ENCODE measurements around the gene MTA1. TPM values are rescaled to one million over a fixed set of nuclear protein-coding genes. Genes with fewer than 3 reads are reported as not detected.

The MTA1 gene
- 95.2 TPM for total RNA-seq

- ATAC-seq, result peak; percentile 45
- intact Hi-C loops (cut with DNase I), result no loop called here
- DNase-seq (ENCODE audit: low spot score), result no peak
Measured at GRCh38 chr14:105419195-105420091, at the start of gene MTA1. Gene MTA1, plus strand, starts transcription at chr14:105419827. Its CDS starts 209 bp downstream, at chr14:105420036.

GRCh38 chr14:105374389-105374788 lies 45.2 kb upstream of the MTA1 start:
- ATAC-seq, result no peak

DNA sequence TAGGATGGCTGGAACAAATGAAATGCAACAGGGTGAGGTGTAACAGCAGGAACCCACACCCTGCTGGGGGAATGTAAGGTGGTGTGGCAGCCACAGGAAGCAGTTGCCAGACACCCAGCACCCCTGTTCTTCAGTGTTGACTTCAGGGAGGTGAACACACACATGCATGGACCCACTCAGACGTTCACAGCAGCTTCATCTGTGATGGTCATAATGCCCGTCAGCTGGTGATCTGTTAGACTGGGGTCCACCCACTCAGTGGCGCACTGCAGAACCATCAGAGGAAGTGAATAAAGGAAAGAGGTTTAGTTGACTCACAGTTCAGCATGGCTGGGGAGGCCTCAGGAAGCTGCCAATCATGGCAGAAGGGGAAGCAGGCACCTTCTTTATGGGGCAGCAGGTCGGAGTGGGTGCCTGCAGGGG lies 44.0 kb upstream of the MTA1 start:
- DNase-seq (ENCODE audit: low spot score), result no peak
- no peak for ATAC-seq
- intact Hi-C loops (cut with DNase I), result no loop called here

More at GRCh38 chr14:105374389-105374788, 45.2 kb upstream of the MTA1 start:
- no peak for DNase-seq (ENCODE audit: low spot score)
- intact Hi-C loops (cut with DNase I), result loop anchor here (5.0 kb wide), 1 partner anchor 113 kb away; the partner anchor contains the start of gene CRIP1

DNA sequence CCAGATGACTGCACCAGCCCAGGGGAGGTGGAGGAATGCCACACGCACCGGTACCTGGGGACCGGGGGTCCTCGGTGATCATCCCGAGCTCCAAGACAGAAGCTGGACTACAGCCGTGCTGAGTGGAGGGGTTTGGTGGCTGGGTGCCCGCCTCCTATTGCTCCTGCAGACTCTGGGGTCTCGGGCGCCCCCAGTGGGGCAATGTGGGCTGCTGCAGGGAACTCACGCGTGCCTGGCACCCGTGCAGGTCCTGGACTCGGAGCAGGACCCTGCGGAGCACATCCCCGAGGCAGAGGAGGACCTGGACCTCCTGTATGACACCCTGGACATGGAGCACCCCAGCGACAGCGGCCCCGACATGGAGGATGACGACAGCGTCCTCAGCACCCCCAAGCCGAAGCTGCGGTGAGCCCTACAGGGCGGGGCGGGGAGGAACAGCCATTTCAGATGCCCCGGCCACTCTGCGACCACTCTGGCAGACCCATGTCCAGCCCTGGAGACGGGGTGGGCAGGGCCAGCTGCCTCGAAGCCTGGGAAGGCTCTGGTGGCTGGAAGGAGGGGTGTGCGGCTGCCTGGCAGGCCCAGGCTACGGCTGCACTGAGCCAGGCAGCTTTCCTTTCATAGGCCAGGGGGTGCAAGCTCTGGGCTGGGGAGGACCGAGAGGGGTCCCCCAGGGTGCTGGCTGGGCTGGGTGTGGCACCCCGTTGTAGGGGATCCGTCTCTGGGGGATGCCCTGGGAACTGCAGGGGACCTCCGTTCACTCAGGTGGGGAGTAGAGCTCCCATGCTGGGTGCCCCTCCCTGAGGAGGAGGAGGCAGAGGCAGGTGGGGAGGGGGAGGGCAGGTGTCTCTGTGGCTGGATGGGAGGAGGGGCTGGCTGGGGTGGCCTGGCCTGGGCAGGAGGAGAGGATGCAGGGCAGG lies 42.8 kb upstream of the MTA1 start:
- ATAC-seq, result no peak
- no peak for DNase-seq (ENCODE audit: low spot score)
- intact Hi-C loops (cut with DNase I), result no loop called here

DNA sequence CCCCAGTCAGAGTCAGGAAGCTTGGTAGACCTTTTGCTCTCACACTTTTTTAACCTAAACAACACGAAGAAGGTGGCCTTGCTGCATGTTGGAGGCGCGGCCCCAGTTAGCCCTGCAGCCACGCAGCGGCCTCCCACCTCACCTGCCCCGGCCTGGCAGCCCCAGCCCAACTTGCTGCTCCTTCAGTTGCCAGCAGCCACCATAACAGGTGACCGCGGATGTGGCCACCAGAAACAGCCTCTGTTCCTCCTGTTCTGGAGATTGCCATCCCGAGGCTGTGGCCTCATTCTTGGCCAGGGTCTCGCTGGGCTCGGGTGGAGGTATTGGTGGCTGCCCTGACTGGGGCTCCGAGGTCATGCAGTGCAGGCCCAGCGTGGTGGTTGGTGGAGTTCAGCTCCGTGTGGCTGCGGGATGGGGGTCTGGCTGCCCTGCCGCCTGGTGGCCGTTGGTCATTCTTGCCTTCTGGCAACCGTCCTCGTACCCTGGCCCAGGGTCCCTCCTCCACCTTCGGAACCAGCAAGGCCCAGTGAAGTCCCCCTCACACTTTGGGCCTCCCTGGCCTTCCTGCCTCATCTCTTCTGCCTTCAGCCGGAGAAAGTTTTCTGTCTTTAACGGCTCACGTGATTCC lies 42.0 kb upstream of the MTA1 start:
- intact Hi-C loops (cut with DNase I), result no loop called here

DNA sequence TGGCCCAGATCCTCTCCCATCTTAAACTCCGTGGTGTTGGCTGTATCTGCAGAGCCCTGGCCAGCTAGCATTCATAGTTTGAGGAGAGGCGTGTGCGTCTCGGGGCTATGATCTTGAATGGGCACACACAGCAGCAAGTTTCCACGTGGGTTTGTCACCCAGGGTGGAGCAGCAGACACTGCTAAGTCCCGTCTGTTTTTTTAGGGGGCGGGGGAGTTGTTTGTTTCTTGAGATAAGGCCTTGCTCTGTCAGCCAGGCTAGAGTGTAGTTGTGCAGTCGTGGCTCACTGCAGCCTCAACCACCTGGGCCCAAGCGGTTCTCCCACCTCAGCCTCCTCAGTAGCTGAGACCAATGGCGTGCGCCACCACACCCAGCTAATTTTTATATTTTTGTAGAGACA lies 41.4 kb upstream of the MTA1 start:
- DNase-seq (ENCODE audit: low spot score), result no peak
- intact Hi-C loops (cut with DNase I), result no loop called here
- ATAC-seq, result no peak

More for the DNA sequence above, 42.0 kb upstream of the MTA1 start:
- no peak for ATAC-seq
- DNase-seq (ENCODE audit: low spot score), result no peak

DNA sequence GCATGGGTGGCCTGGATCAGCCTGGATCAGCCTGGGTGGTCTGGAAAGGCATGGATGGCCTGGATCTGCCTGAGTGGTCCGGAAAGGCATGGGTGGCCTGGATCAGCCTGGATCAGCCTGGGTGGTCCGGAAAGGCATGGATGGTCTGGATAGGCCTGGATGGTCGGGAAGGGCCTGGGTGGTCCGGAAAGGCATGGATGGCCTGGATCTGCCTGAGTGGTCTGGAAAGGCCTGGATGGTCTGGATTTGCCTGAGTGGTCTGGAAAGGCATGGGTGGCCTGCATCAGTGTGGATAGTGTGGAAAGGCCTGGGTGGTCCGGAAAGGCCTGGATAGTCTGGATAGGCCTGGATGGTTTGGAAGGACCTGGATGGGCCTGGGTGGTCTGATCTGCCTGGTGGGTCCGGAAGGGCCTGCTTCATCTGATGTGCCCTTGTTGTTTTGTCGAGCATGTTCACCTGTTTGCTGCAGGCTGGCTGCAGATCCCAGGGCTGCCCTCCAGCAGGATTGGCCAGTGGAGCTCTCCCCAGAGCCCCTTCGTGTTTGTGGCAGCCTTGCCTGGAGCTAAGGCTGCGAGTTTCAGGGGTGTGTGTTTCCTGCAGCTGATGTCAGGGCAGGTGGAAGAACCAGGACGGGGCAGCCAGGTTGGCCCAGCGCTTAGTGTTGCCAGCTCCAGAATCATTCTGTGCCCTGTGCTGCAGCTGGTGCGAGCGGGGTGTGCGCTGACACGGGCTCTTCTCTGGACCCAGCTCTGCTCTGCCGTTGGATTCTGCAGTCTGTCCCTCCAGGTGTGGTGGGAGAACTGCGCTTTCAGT lies 40.5 kb upstream of the MTA1 start:
- no peak for DNase-seq (ENCODE audit: low spot score)
- ATAC-seq, result peak; percentile 6
- intact Hi-C loops (cut with DNase I), result no loop called here

GRCh38 chr14:105379946-105380345 lies 39.7 kb upstream of the MTA1 start:
- no peak for DNase-seq (ENCODE audit: low spot score)
- ATAC-seq, result no peak
- intact Hi-C loops (cut with DNase I), result no loop called here

DNA sequence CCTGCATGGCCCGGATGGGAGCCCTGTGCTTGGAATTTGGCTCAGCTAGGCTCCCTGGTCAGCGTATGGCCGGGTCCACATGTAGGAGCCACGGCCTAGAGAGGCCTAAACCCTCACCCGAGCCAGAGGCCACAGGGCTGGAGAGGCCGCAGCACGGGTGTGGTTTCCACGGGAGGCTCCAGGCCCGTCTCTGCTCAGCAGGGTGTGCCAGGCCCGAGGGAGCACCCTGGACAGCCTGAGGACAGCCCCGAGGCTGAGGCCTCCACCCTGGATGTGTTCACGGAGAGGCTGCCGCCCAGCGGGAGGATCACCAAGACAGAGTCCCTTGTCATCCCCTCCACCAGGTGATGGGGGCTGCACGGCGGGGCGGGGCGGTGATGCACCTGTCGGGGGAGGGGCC lies 38.9 kb upstream of the MTA1 start:
- intact Hi-C loops (cut with DNase I), result no loop called here
- ATAC-seq (no peak), DNase-seq (ENCODE audit: low spot score) (no peak)

GRCh38 chr14:105381446-105382342 lies 37.9 kb upstream of the MTA1 start:
- DNase-seq (ENCODE audit: low spot score), result no peak
- intact Hi-C loops (cut with DNase I), result no loop called here
- no peak for ATAC-seq

GRCh38 chr14:105382343-105383082 lies 37.1 kb upstream of the MTA1 start:
- DNase-seq (ENCODE audit: low spot score) (no peak), ATAC-seq (no peak)
- intact Hi-C loops (cut with DNase I), result no loop called here

DNA sequence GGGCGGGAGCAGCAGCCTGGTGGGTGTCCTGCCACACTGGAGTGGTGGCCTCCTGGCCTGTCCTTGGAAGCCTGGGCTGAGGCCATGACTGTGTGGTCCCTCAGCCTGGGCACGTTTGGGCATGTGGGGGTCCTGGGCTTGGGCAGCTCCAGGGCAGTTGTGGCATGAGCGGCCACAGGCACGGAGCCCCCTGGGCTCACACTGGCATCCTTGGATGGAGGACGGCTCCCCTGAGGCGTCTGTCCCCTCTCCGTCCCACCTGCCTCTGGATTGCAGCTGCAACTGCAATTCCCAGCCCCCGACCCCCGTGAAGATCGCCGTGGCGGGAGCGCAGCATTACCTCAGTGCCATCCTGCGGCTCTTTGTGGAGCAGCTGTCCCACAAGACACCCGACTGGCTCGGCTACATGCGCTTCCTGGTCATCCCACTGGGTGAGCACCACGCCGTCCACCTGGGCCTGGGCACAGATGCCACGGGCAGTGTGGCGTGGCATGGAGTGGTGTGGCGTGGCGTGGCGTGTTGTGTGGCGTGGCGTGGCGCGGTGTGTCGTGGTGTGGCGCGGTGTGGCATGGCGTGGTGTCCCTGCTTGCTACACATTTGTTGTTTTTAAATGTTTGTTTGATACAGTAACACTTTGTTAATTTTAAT lies 36.4 kb upstream of the MTA1 start:
- ATAC-seq (no peak), DNase-seq (ENCODE audit: low spot score) (no peak)
- intact Hi-C loops (cut with DNase I), result no loop called here

DNA sequence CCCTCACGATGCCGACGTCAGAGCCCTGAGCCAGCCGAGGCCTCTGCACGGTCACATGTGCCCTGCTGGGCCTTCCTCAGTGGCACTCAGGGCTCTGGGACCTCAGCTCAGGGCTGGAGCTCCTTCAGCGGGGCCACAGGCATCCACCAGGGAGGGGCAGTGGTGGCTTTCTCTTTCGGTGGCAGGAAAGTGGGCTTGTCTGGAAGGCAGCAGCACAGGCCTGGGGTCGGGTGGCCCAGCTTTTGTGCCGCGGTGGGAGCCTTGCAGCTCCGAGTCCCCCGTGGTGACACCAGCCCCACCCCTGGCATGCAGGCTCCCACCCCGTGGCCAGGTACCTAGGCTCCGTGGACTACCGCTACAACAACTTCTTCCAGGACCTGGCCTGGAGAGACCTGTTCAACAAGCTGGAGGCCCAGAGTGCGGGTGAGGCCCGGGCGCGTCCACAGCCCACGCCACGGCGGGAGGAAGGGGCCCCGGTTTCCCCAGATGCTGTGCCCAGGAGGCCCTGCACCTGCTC lies 35.5 kb upstream of the MTA1 start:
- ATAC-seq (no peak), DNase-seq (ENCODE audit: low spot score) (no peak)
- intact Hi-C loops (cut with DNase I), result no loop called here

GRCh38 chr14:105384605-105385321 lies 34.9 kb upstream of the MTA1 start:
- ATAC-seq (no peak), DNase-seq (ENCODE audit: low spot score) (no peak)
- intact Hi-C loops (cut with DNase I), result no loop called here

GRCh38 chr14:105385322-105385637 lies 34.3 kb upstream of the MTA1 start:
- no peak for DNase-seq (ENCODE audit: low spot score)
- ATAC-seq, result no peak
- intact Hi-C loops (cut with DNase I), result no loop called here
